GM23338 (cell line): ENCODE data around the gene LRRC3C. TPM values are rescaled to one million over a fixed set of nuclear protein-coding genes. Genes with fewer than 3 reads are reported as not detected.

Experiments
- CTCF ChIP-seq, 2 experiments: fragments of 200-600 bp in 1 of 2; sonication (generic) in 1 of 2; conservative IDR thresholded peaks; 2 replicates each; pipeline versions ENCODE4 v1.5.1 to v1.6.1; 2016 to 2017; ENCODE audit warnings: antibody characterized with exemption in 2 of 2, low read depth in 2 of 2, mild to moderate bottlenecking in 2 of 2, moderate library complexity in 1 of 2
- EZH2phosphoT487 ChIP-seq: fragments of 200-600 bp; sonication (generic); IDR thresholded peaks from one replicate; pipeline ENCODE4 v1.8.1; 2018; ENCODE audit warnings: antibody characterized with exemption; ENCODE audit not compliant: unreplicated experiment
- JUNB ChIP-seq: IDR thresholded peaks from one replicate; pipeline ENCODE4 v1.6.1; 2016; ENCODE audit warnings: antibody characterized with exemption; ENCODE audit not compliant: unreplicated experiment
- POLR2AphosphoS5 ChIP-seq: IDR thresholded peaks from 2 replicates; pipeline ENCODE4 v1.6.1; 2016; ENCODE audit warnings: antibody characterized with exemption, low read depth
- REST ChIP-seq: IDR thresholded peaks from one replicate; pipeline ENCODE4 v1.6.1; 2018; ENCODE audit warnings: antibody characterized with exemption; ENCODE audit not compliant: unreplicated experiment
- STAT1 ChIP-seq: IDR thresholded peaks from one replicate; pipeline ENCODE4 v1.6.1; 2016; ENCODE audit warnings: antibody characterized with exemption; ENCODE audit not compliant: unreplicated experiment
- ZNF462 ChIP-seq: fragments of 250-450 bp; sonication (Bioruptor Pico); IDR thresholded peaks from 2 replicates; pipeline ENCODE4 v1.5.0; 2020; ENCODE audit warnings: mild to moderate bottlenecking, moderate library complexity
- polyA plus RNA-seq: library from polyadenylated mRNA; unstranded; fragments of >200 nt; fragmentation: Nextera tagmentation; extraction: Ambion mirVana; gene quantifications from 2 replicates; pipeline ENCODE4 v1.2.1, GENCODE V29; 2016
- total RNA-seq: library from RNA; depleted of rRNA; stranded (reverse); fragments of >200 nt; shearing (Covaris generic); gene quantifications from 2 replicates; pipeline ENCODE4 v1.2.3, GENCODE V29; 2014

Gene LRRC3C
- total and polyA plus RNA-seq, 2 experiments from 2014 or later, result 0.24 TPM; not detected in 1

- TF ChIP-seq ZNF462 (no peak), REST (no peak), JUNB (no peak), CTCF (conservative IDR thresholded peaks at IDR 0.05; ENCODE audit: low read depth in 2 of 2) (no peak), EZH2phosphoT487 (no peak), POLR2AphosphoS5 (no peak), STAT1 (no peak)
Observed at GRCh38 chr17:39923230-39923629, 4.3 kb upstream of the LRRC3C start (continued).
